Mucosa of stomach (tissue), 1 donor: ENCODE measurements around the gene RNF223.
"Not testable (repeated sequence)": the region's sequence is repeated elsewhere in the genome, so short reads cannot be mapped to it uniquely, and the experiment has no call there.

Source experiments
- H3K27me3 ChIP-seq: one replicate; pipeline ENCODE4 v1.7.0; 2013; ENCODE audit warnings: mild to moderate bottlenecking, low read length; ENCODE audit not compliant: control insufficient read depth, insufficient read depth
- H3K36me3 ChIP-seq: one replicate; pipeline ENCODE4 v1.7.0; 2013; ENCODE audit warnings: low read length; ENCODE audit not compliant: control insufficient read depth, insufficient read depth
- H3K4me1 ChIP-seq: one replicate; pipeline ENCODE4 v1.7.0; 2013; ENCODE audit warnings: mild to moderate bottlenecking, low read length; ENCODE audit not compliant: control insufficient read depth, insufficient read depth
- H3K4me3 ChIP-seq: one replicate; pipeline ENCODE4 v1.7.0; 2013; ENCODE audit warnings: low read length
- H3K9ac ChIP-seq: one replicate; pipeline ENCODE4 v1.7.0; 2013; ENCODE audit warnings: mild to moderate bottlenecking, low read length, moderate library complexity
- H3K9me3 ChIP-seq: one replicate; pipeline ENCODE4 v1.7.0; 2013; ENCODE audit warnings: mild to moderate bottlenecking, low read length, moderate library complexity; ENCODE audit not compliant: control insufficient read depth
- donor health status: Pancreatic carcinoma.

The RNF223 gene

GRCh38 chr1:1116701-1117468 is 42.8 kb upstream of the RNF223 start:
- peak overlapping the region; percentile 34 for H3K9ac ChIP-seq
- peaks cover 20% of the 10 kb centered on the region for H3K27me3 ChIP-seq
- no peaks in the 10 kb centered on the region for H3K9me3 ChIP-seq
- H3K4me1 ChIP-seq: peaks cover 10% of the 10 kb centered on the region
- no peak overlapping the region for H3K4me3 ChIP-seq
- no peaks in the 10 kb centered on the region for H3K36me3 ChIP-seq

- no peaks in the 10 kb centered on the region for H3K36me3 ChIP-seq
- peaks cover 4% of the 10 kb centered on the region for H3K4me1 ChIP-seq
- H3K27me3 ChIP-seq: peaks cover 18% of the 10 kb centered on the region
- no peaks in the 10 kb centered on the region for H3K9me3 ChIP-seq
- H3K4me3 ChIP-seq: no peak within 1 kb of the TSS
- H3K9ac ChIP-seq: peak within 1 kb of the TSS; percentile 57
These were observed 41.9 kb upstream of the RNF223 start, which contains the start of gene C1orf159 for GRCh38 chr1:1115786-1116700. Gene C1orf159 (minus strand): TSS chr1:1116089. CDS start chr1:1091543, 24,546 bp downstream.

GRCh38 chr1:1115136-1115785 is 41.2 kb upstream of the RNF223 start:
- Histone ChIP-seq H3K27me3 (peaks cover 15% of the 10 kb centered on the region), H3K36me3 (no peaks in the 10 kb centered on the region), H3K9ac (peak overlapping the region; percentile 57), H3K9me3 (no peaks in the 10 kb centered on the region), H3K4me3 (no peak overlapping the region), H3K4me1 (peaks cover 4% of the 10 kb centered on the region)

- no peaks in the 10 kb centered on the region for H3K36me3 ChIP-seq
- no peak overlapping the region for H3K4me3 ChIP-seq
- no peak overlapping the region for H3K9ac ChIP-seq
- peaks cover 12% of the 10 kb centered on the region for H3K4me1 ChIP-seq
- no peaks in the 10 kb centered on the region for H3K9me3 ChIP-seq
- H3K27me3 ChIP-seq: peaks cover 12% of the 10 kb centered on the region
These were observed 40.3 kb upstream of the RNF223 start for GRCh38 chr1:1114431-1114830.

- Histone ChIP-seq H3K4me1 (peaks cover 14% of the 10 kb centered on the region), H3K9me3 (no peaks in the 10 kb centered on the region), H3K36me3 (no peaks in the 10 kb centered on the region), H3K27me3 (peaks cover 2% of the 10 kb centered on the region), H3K4me3 (no peak overlapping the region), H3K9ac (no peak overlapping the region)
These were observed 38.3 kb upstream of the RNF223 start for GRCh38 chr1:1112237-1112985.

GRCh38 chr1:1111516-1112236 is 37.6 kb upstream of the RNF223 start:
- no peak overlapping the region for H3K9ac ChIP-seq
- H3K9me3 ChIP-seq: no peaks in the 10 kb centered on the region
- H3K4me1 ChIP-seq: peaks cover 14% of the 10 kb centered on the region
- no peaks in the 10 kb centered on the region for H3K36me3 ChIP-seq
- no peak overlapping the region for H3K4me3 ChIP-seq
- no peaks in the 10 kb centered on the region for H3K27me3 ChIP-seq

GRCh38 chr1:1110561-1110971 is 36.5 kb upstream of the RNF223 start:
- no peak overlapping the region for H3K9ac ChIP-seq
- H3K4me3 ChIP-seq: no peak overlapping the region
- no peaks in the 10 kb centered on the region for H3K36me3 ChIP-seq
- no peaks in the 10 kb centered on the region for H3K9me3 ChIP-seq
- no peaks in the 10 kb centered on the region for H3K27me3 ChIP-seq
- peaks cover 14% of the 10 kb centered on the region for H3K4me1 ChIP-seq

- Histone ChIP-seq H3K4me3 (no peak overlapping the region), H3K9me3 (no peaks in the 10 kb centered on the region), H3K36me3 (no peaks in the 10 kb centered on the region), H3K9ac (no peak overlapping the region), H3K4me1 (peaks cover 11% of the 10 kb centered on the region), H3K27me3 (no peaks in the 10 kb centered on the region)
These were observed 35.6 kb upstream of the RNF223 start for GRCh38 chr1:1109743-1110142.

- Histone ChIP-seq H3K36me3 (no peaks in the 10 kb centered on the region), H3K9ac (no peak overlapping the region), H3K4me1 (peaks cover 11% of the 10 kb centered on the region), H3K9me3 (no peaks in the 10 kb centered on the region), H3K4me3 (no peak overlapping the region), H3K27me3 (no peaks in the 10 kb centered on the region)
These were observed 32.6 kb upstream of the RNF223 start for GRCh38 chr1:1106510-1107221.

GRCh38 chr1:1104152-1104551 is 30.0 kb upstream of the RNF223 start:
- not testable (repeated sequence) for H3K9me3 ChIP-seq, H3K36me3 ChIP-seq

More at GRCh38 chr1:1104152-1104551, 30.0 kb upstream of the RNF223 start:
- not testable (repeated sequence) for H3K27me3 ChIP-seq, H3K9ac ChIP-seq, H3K4me1 ChIP-seq, H3K4me3 ChIP-seq
